ENCODE data around the gene COL6A2. TPM values are rescaled to one million over a fixed set of nuclear protein-coding genes. Genes with fewer than 3 reads are reported as not detected.
"Not testable (repeated sequence)": the region's sequence is repeated elsewhere in the genome, so short reads cannot be mapped to it uniquely, and the experiment has no call there.

The COL6A2 gene
- total RNA-seq, 1 donor from 2014 or later, result 5.2 TPM

- not testable (repeated sequence) for H3K9ac ChIP-seq; H3K27ac ChIP-seq; H3K36me3 Mint-ChIP-seq; H3K27me3 Mint-ChIP-seq (ENCODE audit: insufficient read depth, low read depth); H2AFZ ChIP-seq (replicated peaks); H3K4me2 ChIP-seq; H3K4me3 Mint-ChIP-seq; H3K4me1 ChIP-seq; H3K4me3 ChIP-seq; H3K27ac Mint-ChIP-seq; H3K79me2 ChIP-seq (ENCODE audit: low read depth); H3K9me3 ChIP-seq (ENCODE audit: low read depth); H3K9me3 Mint-ChIP-seq; H3K36me3 ChIP-seq; H4K20me1 ChIP-seq (ENCODE audit: low read depth); H3K27me3 ChIP-seq
- peak; percentile 55 for DNase-seq (ENCODE audit: low spot score)
- H3F3A ChIP-seq (ENCODE audit: low read depth), result peaks cover 13% of the 10 kb centered on the region
- TF ChIP-seq, protein P1, sequence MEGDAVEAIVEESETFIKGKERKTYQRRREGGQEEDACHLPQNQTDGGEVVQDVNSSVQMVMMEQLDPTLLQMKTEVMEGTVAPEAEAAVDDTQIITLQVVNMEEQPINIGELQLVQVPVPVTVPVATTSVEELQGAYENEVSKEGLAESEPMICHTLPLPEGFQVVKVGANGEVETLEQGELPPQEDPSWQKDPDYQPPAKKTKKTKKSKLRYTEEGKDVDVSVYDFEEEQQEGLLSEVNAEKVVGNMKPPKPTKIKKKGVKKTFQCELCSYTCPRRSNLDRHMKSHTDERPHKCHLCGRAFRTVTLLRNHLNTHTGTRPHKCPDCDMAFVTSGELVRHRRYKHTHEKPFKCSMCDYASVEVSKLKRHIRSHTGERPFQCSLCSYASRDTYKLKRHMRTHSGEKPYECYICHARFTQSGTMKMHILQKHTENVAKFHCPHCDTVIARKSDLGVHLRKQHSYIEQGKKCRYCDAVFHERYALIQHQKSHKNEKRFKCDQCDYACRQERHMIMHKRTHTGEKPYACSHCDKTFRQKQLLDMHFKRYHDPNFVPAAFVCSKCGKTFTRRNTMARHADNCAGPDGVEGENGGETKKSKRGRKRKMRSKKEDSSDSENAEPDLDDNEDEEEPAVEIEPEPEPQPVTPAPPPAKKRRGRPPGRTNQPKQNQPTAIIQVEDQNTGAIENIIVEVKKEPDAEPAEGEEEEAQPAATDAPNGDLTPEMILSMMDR (IDR thresholded peaks at IDR 0.05), result peak; percentile 60
- peaks cover 22% of the 10 kb centered on the region for H3K4me1 Mint-ChIP-seq
Observed at GRCh38 chr21:46147429-46147828, 49.5 kb downstream of the COL6A2 start.

DNA sequence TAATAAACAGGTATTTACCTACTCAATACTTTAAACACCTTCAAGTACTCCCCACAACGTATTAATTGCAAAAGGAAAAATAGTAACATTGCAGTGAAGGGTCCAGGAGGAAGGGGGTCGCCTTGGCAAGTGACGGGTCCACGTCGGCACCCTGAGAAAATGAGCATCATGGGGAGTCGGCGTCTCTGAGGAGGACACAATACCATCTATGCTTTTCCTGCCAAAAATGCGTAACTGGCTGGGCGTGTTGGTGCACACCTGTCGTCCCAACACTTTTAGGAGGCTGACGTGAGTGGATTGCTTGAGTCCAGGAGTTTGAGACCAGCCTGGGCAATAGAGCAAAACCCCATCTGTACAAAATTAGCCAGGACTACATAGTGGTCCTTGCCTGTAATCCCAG is 50.2 kb downstream of the COL6A2 start:
- H3K27me3 ChIP-seq, result peaks cover 3% of the 10 kb centered on the region
- Mint-ChIP-seq H3K27me3 (ENCODE audit: insufficient read depth, low read depth) (peaks cover 6% of the 10 kb centered on the region), H3K27ac (no peak overlapping the region), H3K4me3 (no peak overlapping the region), H3K36me3 (no peaks in the 10 kb centered on the region), H3K9me3 (no peaks in the 10 kb centered on the region), H3K4me1 (peaks cover 25% of the 10 kb centered on the region)
- H3K4me1 ChIP-seq, result peaks cover 5% of the 10 kb centered on the region
- TF ChIP-seq EZH2 (IDR thresholded peaks at IDR 0.05) (no peak), EZH2phosphoT487 (IDR thresholded peaks at IDR 0.05) (no peak)
- TF ChIP-seq, protein P1 (IDR thresholded peaks at IDR 0.05), result no peak
- H2AFZ ChIP-seq (replicated peaks), result no peak overlapping the region
- H3K4me3 ChIP-seq, result no peak overlapping the region
- H3K9me3 ChIP-seq (ENCODE audit: low read depth), result no peaks in the 10 kb centered on the region
- H3K4me2 ChIP-seq, result no peak overlapping the region
- H4K20me1 ChIP-seq (ENCODE audit: low read depth), result no peaks in the 10 kb centered on the region
- no peaks in the 10 kb centered on the region for H3K79me2 ChIP-seq (ENCODE audit: low read depth)
- H3K27ac ChIP-seq, result no peak overlapping the region
- H3K36me3 ChIP-seq, result no peaks in the 10 kb centered on the region
- DNase-seq (ENCODE audit: low spot score), result no peak
- peaks cover 15% of the 10 kb centered on the region for H3F3A ChIP-seq (ENCODE audit: low read depth)
- no peak overlapping the region for H3K9ac ChIP-seq

DNA sequence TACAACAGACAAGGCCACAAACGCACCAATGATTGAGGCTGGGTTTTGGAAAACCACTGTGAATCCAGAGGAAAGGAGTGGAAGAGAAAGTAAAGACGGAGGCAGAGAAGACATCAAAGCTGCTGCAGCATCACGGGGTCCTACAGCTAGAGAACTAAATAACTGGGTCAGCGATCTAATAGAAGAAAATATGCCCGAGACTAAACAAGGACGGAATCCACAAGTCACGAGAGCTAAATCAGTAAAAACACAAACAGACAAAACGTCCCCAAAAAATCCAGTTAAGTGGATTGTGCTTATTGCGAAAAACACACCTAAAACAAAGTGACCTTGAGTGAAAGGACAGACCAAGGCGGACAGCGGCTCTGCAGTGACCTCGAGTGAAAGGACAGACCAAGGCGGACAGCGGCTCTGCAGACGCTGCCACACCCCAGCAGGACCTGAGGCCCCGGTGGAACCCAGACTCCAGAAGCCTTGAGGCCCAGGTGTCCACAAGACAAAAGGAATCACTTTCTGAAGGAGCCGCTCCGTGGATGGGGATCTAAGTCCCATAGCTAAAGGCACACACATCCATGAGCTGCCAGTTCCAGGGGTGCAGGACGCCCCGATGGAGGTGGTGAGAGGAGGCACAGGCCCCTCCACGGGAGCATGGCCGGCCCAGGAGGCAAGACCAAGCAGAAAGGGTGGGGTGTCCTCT is 51.4 kb downstream of the COL6A2 start:
- Histone ChIP-seq H3K36me3 (no peaks in the 10 kb centered on the region), H2AFZ (replicated peaks) (no peak overlapping the region), H3K9me3 (ENCODE audit: low read depth) (no peaks in the 10 kb centered on the region), H3K4me3 (no peak overlapping the region), H3K4me1 (peaks cover 10% of the 10 kb centered on the region), H3F3A (ENCODE audit: low read depth) (peaks cover 15% of the 10 kb centered on the region), H3K4me2 (no peak overlapping the region), H3K27me3 (no peaks in the 10 kb centered on the region), H4K20me1 (ENCODE audit: low read depth) (no peaks in the 10 kb centered on the region), H3K79me2 (ENCODE audit: low read depth) (no peaks in the 10 kb centered on the region), H3K9ac (no peak overlapping the region), H3K27ac (no peak overlapping the region)
- no peak for DNase-seq (ENCODE audit: low spot score)
- Mint-ChIP-seq H3K27ac (peak overlapping the region; percentile 13), H3K36me3 (no peaks in the 10 kb centered on the region), H3K4me1 (peaks cover 17% of the 10 kb centered on the region), H3K27me3 (ENCODE audit: insufficient read depth, low read depth) (peaks cover 6% of the 10 kb centered on the region), H3K9me3 (no peaks in the 10 kb centered on the region), H3K4me3 (no peak overlapping the region)
- TF ChIP-seq EZH2 (IDR thresholded peaks at IDR 0.05) (no peak), EZH2phosphoT487 (IDR thresholded peaks at IDR 0.05) (no peak)

DNA sequence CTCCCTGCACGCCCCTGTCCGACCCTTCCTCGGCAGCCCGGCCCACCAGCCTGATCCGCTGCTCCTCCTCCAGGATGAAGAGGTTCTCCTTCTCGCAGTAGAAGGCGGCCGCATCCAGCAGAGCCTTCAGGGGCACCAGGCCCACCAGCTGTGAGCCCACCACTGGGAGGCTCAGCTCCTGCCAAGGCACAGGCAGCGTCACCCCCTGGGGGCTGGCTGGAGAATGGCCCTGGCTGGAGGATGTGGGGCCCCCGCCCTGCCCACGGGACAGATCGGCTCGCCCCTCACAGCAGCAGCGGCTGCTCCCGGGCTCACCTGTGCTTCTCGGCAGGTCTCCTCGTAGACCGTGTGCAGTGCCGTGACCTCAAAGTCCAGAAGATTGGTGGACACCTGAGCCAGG is 52.2 kb downstream of the COL6A2 start:
- H3K27ac Mint-ChIP-seq, result no peak overlapping the region
- H3F3A ChIP-seq (ENCODE audit: low read depth), result peaks cover 15% of the 10 kb centered on the region
- H3K4me3 ChIP-seq, result no peak overlapping the region
- H3K4me2 ChIP-seq, result no peak overlapping the region
- H2AFZ ChIP-seq (replicated peaks), result no peak overlapping the region
- TF ChIP-seq, protein P1 (IDR thresholded peaks at IDR 0.05), result no peak
- TF ChIP-seq EZH2phosphoT487 (IDR thresholded peaks at IDR 0.05) (no peak), EZH2 (IDR thresholded peaks at IDR 0.05) (no peak)
- H3K79me2 ChIP-seq (ENCODE audit: low read depth), result no peaks in the 10 kb centered on the region
- H3K36me3 ChIP-seq, result no peaks in the 10 kb centered on the region
- H4K20me1 ChIP-seq (ENCODE audit: low read depth), result no peaks in the 10 kb centered on the region
- no peaks in the 10 kb centered on the region for H3K27me3 ChIP-seq
- no peaks in the 10 kb centered on the region for H3K36me3 Mint-ChIP-seq
- no peak overlapping the region for H3K9ac ChIP-seq
- no peaks in the 10 kb centered on the region for H3K9me3 Mint-ChIP-seq
- H3K4me1 ChIP-seq, result peaks cover 10% of the 10 kb centered on the region
- no peak for DNase-seq (ENCODE audit: low spot score)
- H3K4me3 Mint-ChIP-seq, result no peak overlapping the region
- no peaks in the 10 kb centered on the region for H3K9me3 ChIP-seq (ENCODE audit: low read depth)
- no peak overlapping the region for H3K27ac ChIP-seq
- H3K4me1 Mint-ChIP-seq, result peaks cover 15% of the 10 kb centered on the region
- peaks cover 6% of the 10 kb centered on the region for H3K27me3 Mint-ChIP-seq (ENCODE audit: insufficient read depth, low read depth)

Measured in neural progenitor cell (in vitro differentiated cells).